Tibial nerve (tissue), 4 donors: ENCODE measurements around the gene PDZD2.

Source experiments
- EP300 ChIP-seq, 2 donors: sonication (generic); formaldehyde crosslinking; IDR thresholded peaks; one replicate each; pipeline ENCODE4 v1.6.1; 2017; ENCODE audit warnings: antibody characterized with exemption in 2 of 2, mild to moderate bottlenecking in 1 of 2
- POLR2A ChIP-seq, 2 donors: fragments of 450-650 bp; IDR thresholded peaks; one replicate each; pipeline ENCODE4 v1.6.1; 2017; ENCODE audit warnings: antibody characterized with exemption in 2 of 2, mild to moderate bottlenecking in 2 of 2, moderate library complexity in 2 of 2
- TF ChIP-seq, protein P1 (sequence below), 5 experiments: fragments of 200-600 bp in 3 of 5; fragments of 450-650 bp in 2 of 5; sonication (generic) in 3 of 5; IDR thresholded peaks; one replicate each; pipeline ENCODE4 v1.5.1; 2016 to 2019; ENCODE audit warnings: antibody characterized with exemption in 5 of 5, mild to moderate bottlenecking in 3 of 5, moderate library complexity in 2 of 5

DNA sequence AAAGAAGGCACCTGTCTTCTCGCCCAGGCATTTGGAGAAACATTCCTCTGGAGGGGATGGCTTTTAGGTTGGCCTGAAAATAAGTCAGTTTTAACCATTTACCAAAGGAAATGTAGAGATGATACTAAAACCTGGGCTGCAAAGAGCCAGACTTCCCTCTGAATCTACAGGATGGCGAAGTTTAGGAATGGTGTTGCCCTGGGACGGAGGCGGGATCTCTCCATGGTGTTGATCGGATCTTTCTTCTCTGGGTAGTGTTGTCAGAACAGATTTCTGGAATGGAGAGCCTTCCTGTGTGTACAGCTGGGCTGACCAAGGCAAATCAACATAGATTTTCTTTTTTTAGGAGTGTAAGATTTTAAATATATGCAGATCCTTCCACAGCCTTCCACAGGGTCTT lies 159.2 kb downstream of the PDZD2 start:
- TF ChIP-seq, protein P1, sequence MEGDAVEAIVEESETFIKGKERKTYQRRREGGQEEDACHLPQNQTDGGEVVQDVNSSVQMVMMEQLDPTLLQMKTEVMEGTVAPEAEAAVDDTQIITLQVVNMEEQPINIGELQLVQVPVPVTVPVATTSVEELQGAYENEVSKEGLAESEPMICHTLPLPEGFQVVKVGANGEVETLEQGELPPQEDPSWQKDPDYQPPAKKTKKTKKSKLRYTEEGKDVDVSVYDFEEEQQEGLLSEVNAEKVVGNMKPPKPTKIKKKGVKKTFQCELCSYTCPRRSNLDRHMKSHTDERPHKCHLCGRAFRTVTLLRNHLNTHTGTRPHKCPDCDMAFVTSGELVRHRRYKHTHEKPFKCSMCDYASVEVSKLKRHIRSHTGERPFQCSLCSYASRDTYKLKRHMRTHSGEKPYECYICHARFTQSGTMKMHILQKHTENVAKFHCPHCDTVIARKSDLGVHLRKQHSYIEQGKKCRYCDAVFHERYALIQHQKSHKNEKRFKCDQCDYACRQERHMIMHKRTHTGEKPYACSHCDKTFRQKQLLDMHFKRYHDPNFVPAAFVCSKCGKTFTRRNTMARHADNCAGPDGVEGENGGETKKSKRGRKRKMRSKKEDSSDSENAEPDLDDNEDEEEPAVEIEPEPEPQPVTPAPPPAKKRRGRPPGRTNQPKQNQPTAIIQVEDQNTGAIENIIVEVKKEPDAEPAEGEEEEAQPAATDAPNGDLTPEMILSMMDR (IDR thresholded peaks at IDR 0.05) = no peak
- no peak for TF ChIP-seq EP300 (IDR thresholded peaks at IDR 0.05)
- no peak for TF ChIP-seq POLR2A (IDR thresholded peaks at IDR 0.05)
